Hepatocyte (in vitro differentiated cells): ENCODE results near the gene ICAM2.

Experiments used
- CTCF ChIP-seq: fragments of 200-600 bp; sonication (generic); IDR thresholded peaks from 2 replicates; pipeline ENCODE4 v1.5.1; 2016; ENCODE audit warnings: antibody characterized with exemption, mild to moderate bottlenecking; ENCODE audit not compliant: poor library complexity
- EZH2 ChIP-seq: fragments of 200-600 bp; sonication (generic); IDR thresholded peaks from 2 replicates; pipeline ENCODE4 v1.6.1; 2016; ENCODE audit warnings: antibody characterized with exemption, mild to moderate bottlenecking, borderline replicate concordance
- EZH2phosphoT487 ChIP-seq: fragments of 200-600 bp; sonication (generic); IDR thresholded peaks from one replicate; pipeline ENCODE4 v1.6.1; 2018; ENCODE audit warnings: antibody characterized with exemption, mild to moderate bottlenecking, low read depth, moderate library complexity; ENCODE audit not compliant: unreplicated experiment, severe bottlenecking

- TF ChIP-seq EZH2 = no peak
- TF ChIP-seq CTCF = no peak
- TF ChIP-seq EZH2phosphoT487 = no peak
Measured at GRCh38 chr17:64020056-64020766, at the start of gene ICAM2.
